Stimulated activated CD4-positive, alpha-beta T cell treated with anti-CD3 and anti-CD28 coated beads, Interleukin-4, amount 100 ng/mL, for 4 hours (primary cell): ENCODE results near the gene SRCIN1.
"Not testable (repeated sequence)": the region's sequence is repeated elsewhere in the genome, so short reads cannot be mapped to it uniquely, and the experiment has no call there.

Experiments used
- DNase-seq, 2 experiments: peaks; one replicate each; pipeline ENCODE4 v3.0.0-alpha.2; 2020

Gene SRCIN1

GRCh38 chr17:38605841-38606645, at the start of gene SRCIN1:
Gene SRCIN1 (minus strand): TSS chr17:38605952. CDS start chr17:38605705, 247 bp downstream.
- peak; percentile 55 to 58 for DNase-seq

GRCh38 chr17:38654411-38655398, 49.0 kb upstream of the SRCIN1 start:
- DNase-seq: no peak

GRCh38 chr17:38653679-38654078, 47.9 kb upstream of the SRCIN1 start:
- no peak for DNase-seq

GRCh38 chr17:38653230-38653629, 47.5 kb upstream of the SRCIN1 start:
- no peak for DNase-seq

- DNase-seq: not testable (repeated sequence)
Observed at GRCh38 chr17:38650653-38651173, 45.0 kb upstream of the SRCIN1 start.

- DNase-seq: no peak
Observed at GRCh38 chr17:38637951-38638350, 32.2 kb upstream of the SRCIN1 start.

GRCh38 chr17:38636054-38636453, 30.3 kb upstream of the SRCIN1 start:
- no peak for DNase-seq

GRCh38 chr17:38632334-38632733, 26.6 kb upstream of the SRCIN1 start:
- DNase-seq: no peak

GRCh38 chr17:38628441-38628840, 22.7 kb upstream of the SRCIN1 start:
- no peak for DNase-seq

GRCh38 chr17:38627957-38628356, 22.2 kb upstream of the SRCIN1 start:
- DNase-seq: no peak

GRCh38 chr17:38626606-38627226, 21.0 kb upstream of the SRCIN1 start:
- not testable (repeated sequence) for DNase-seq

GRCh38 chr17:38625482-38625881, 19.7 kb upstream of the SRCIN1 start:
- no peak for DNase-seq

- not testable (repeated sequence) for DNase-seq
Observed at GRCh38 chr17:38624782-38625355, 19.1 kb upstream of the SRCIN1 start.

- DNase-seq: no peak
Observed at GRCh38 chr17:38621538-38621937, 15.8 kb upstream of the SRCIN1 start.

- no peak for DNase-seq
Observed at GRCh38 chr17:38620551-38621277, 15.0 kb upstream of the SRCIN1 start.

GRCh38 chr17:38619937-38620550, 14.3 kb upstream of the SRCIN1 start:
- no peak for DNase-seq

GRCh38 chr17:38619451-38619795, 13.7 kb upstream of the SRCIN1 start:
- DNase-seq: no peak

GRCh38 chr17:38617967-38618760, 12.4 kb upstream of the SRCIN1 start:
- no peak for DNase-seq

- no peak for DNase-seq
Observed at GRCh38 chr17:38617074-38617860, 11.5 kb upstream of the SRCIN1 start.

- no peak for DNase-seq
Observed at GRCh38 chr17:38616361-38616760, 10.6 kb upstream of the SRCIN1 start.
